GM23248 (cell line): ENCODE measurements around the gene SNTN. TPM values are rescaled to one million over a fixed set of nuclear protein-coding genes. Genes with fewer than 3 reads are reported as not detected.

ENCODE experiments used
- DNase-seq: peaks from one replicate; pipeline ENCODE4 v3.0.0-alpha.2; 2015
- H2AFZ ChIP-seq: fragments of 200-600 bp; sonication (generic); 2 replicates; pipeline ENCODE4 v1.6.1; 2016; ENCODE audit warnings: antibody characterized with exemption
- H3F3A ChIP-seq: fragments of 200-600 bp; sonication (generic); 2 replicates; pipeline ENCODE4 v1.6.1; 2016; ENCODE audit warnings: mild to moderate bottlenecking, antibody characterized with exemption, mixed run types; ENCODE audit not compliant: insufficient read depth
- H3K27ac ChIP-seq: fragments of 200-600 bp; sonication (generic); 2 replicates; pipeline ENCODE4 v1.5.1; 2016; ENCODE audit warnings: mild to moderate bottlenecking
- H3K27me3 ChIP-seq: fragments of 200-600 bp; sonication (generic); replicated peaks from 2 replicates; pipeline ENCODE4 v1.6.1; 2016; ENCODE audit warnings: mild to moderate bottlenecking; ENCODE audit not compliant: insufficient read depth
- H3K36me3 ChIP-seq: fragments of 200-600 bp; sonication (generic); 2 replicates; pipeline ENCODE4 v1.6.1; 2016; ENCODE audit warnings: low read depth, mild to moderate bottlenecking
- H3K4me1 ChIP-seq: fragments of 200-600 bp; sonication (generic); 2 replicates; pipeline ENCODE4 v1.6.1; 2016; ENCODE audit warnings: mild to moderate bottlenecking; ENCODE audit not compliant: insufficient read depth
- H3K4me2 ChIP-seq: fragments of 200-600 bp; sonication (generic); one replicate; pipeline ENCODE4 v1.6.1; 2016; ENCODE audit warnings: mild to moderate bottlenecking; ENCODE audit not compliant: unreplicated experiment
- H3K4me3 ChIP-seq: fragments of 200-600 bp; sonication (generic); 2 replicates; pipeline ENCODE4 v1.5.1; 2016; ENCODE audit warnings: mild to moderate bottlenecking
- H3K79me2 ChIP-seq: fragments of 200-600 bp; sonication (generic); 2 replicates; pipeline ENCODE4 v1.6.1; 2016; ENCODE audit warnings: mild to moderate bottlenecking; ENCODE audit not compliant: insufficient read depth
- H3K9ac ChIP-seq: fragments of 200-600 bp; sonication (generic); 2 replicates; pipeline ENCODE4 v1.6.1; 2016; ENCODE audit warnings: mild to moderate bottlenecking
- H3K9me2 ChIP-seq: fragments of 200-600 bp; sonication (generic); 2 replicates; pipeline ENCODE4 v1.6.1; 2016; ENCODE audit warnings: mixed run types, mild to moderate bottlenecking, moderate library complexity; ENCODE audit not compliant: insufficient read depth
- H3K9me3 ChIP-seq: fragments of 200-600 bp; sonication (generic); one replicate; pipeline ENCODE4 v1.6.1; 2017; ENCODE audit warnings: low read depth
- H4K20me1 ChIP-seq: fragments of 200-600 bp; sonication (generic); 2 replicates; pipeline ENCODE4 v1.6.0; 2016; ENCODE audit not compliant: insufficient read depth
- EZH2 ChIP-seq: fragments of 200-600 bp; sonication (generic); IDR thresholded peaks from 2 replicates; pipeline ENCODE4 v1.6.1; 2018; ENCODE audit warnings: antibody characterized with exemption, mild to moderate bottlenecking; ENCODE audit not compliant: insufficient read depth, poor library complexity, severe bottlenecking
- EZH2phosphoT487 ChIP-seq: fragments of 200-600 bp; sonication (generic); IDR thresholded peaks from 2 replicates; pipeline ENCODE4 v1.6.1; 2018; ENCODE audit warnings: antibody characterized with exemption, moderate library complexity, mild to moderate bottlenecking, low read depth; ENCODE audit not compliant: insufficient read depth
- WGBS, 2 experiments: methylation state at CpG; one replicate each; pipeline ENCODE4 v1.1.6; 2015 to 2017; ENCODE audit warnings: low lambda C conversion rate in 2 of 2, low coverage in 1 of 2; ENCODE audit errors: missing lambda C conversion rate in 2 of 2; 5-methylcytosine and 5-hydroxymethylcytosine counted together
- in situ Hi-C: fragments of 300-500 bp; cut with MboI; formaldehyde crosslinking; loops from 2 replicates; pipeline ENCODE4 v1.15.0; 2020
- polyA plus RNA-seq: library from polyadenylated mRNA; unstranded; fragments of >200 nt; fragmentation: Nextera tagmentation; extraction: Ambion mirVana; gene quantifications from 2 replicates; pipeline ENCODE4 v1.2.1, GENCODE V29; 2016
- total RNA-seq: library from RNA; depleted of rRNA; stranded (reverse); fragments of >200 nt; shearing (Covaris generic); gene quantifications from 2 replicates; pipeline ENCODE4 v1.2.3, GENCODE V29; 2014; rRNA removed

SNTN gene
- total and polyA plus RNA-seq, 2 experiments from 2014 or later, result not detected

GRCh38 chr3:63706321-63707085 lies 54.0 kb downstream of the SNTN start:
- H3K27ac ChIP-seq, result peak overlapping the region; percentile 13; the same call in 1 of the 2 replicates
- H3K9ac ChIP-seq, result no peak overlapping the region
- peak; percentile 62 for DNase-seq
- peaks cover 31% of the 10 kb centered on the region for H3F3A ChIP-seq
- H2AFZ ChIP-seq, result peak overlapping the region; percentile 57; the same call in 1 of the 2 replicates
- no peaks in the 10 kb centered on the region; the same call in 1 of the 2 replicates for H3K9me2 ChIP-seq
- no peaks in the 10 kb centered on the region for H3K79me2 ChIP-seq
- no peaks in the 10 kb centered on the region for H3K36me3 ChIP-seq
- 24 to 30% methylated on average over 4 of the region's 4 CpGs for WGBS, 2 experiments
- H3K4me1 ChIP-seq, result peaks cover 35% of the 10 kb centered on the region
- in situ Hi-C loops, result no loop called here
- no peaks in the 10 kb centered on the region for H3K27me3 ChIP-seq
- H3K4me2 ChIP-seq, result peak overlapping the region; percentile 6
- TF ChIP-seq EZH2phosphoT487, result no peak
- no peak for TF ChIP-seq EZH2
- no peaks in the 10 kb centered on the region for H4K20me1 ChIP-seq
- H3K9me3 ChIP-seq, result no peaks in the 10 kb centered on the region
- H3K4me3 ChIP-seq, result no peak overlapping the region

- Histone ChIP-seq H3K79me2 (no peaks in the 10 kb centered on the region), H3K36me3 (no peaks in the 10 kb centered on the region), H3K4me3 (no peak overlapping the region), H3K27me3 (no peaks in the 10 kb centered on the region), H3K9me2 (no peaks in the 10 kb centered on the region; the same call in 1 of the 2 replicates), H3K4me2 (no peak overlapping the region), H3K4me1 (peaks cover 35% of the 10 kb centered on the region), H3K9ac (no peak overlapping the region), H4K20me1 (no peaks in the 10 kb centered on the region), H3K9me3 (no peaks in the 10 kb centered on the region), H2AFZ (peak overlapping the region; percentile 57), H3F3A (peaks cover 31% of the 10 kb centered on the region), H3K27ac (no peak overlapping the region)
- in situ Hi-C loops, result no loop called here
- WGBS, 2 experiments, result 96 to 97% methylated on average over 1 of the region's 1 CpG
- no peak for DNase-seq
- TF ChIP-seq EZH2 (no peak), EZH2phosphoT487 (no peak)
These were observed 55.3 kb downstream of the SNTN start for GRCh38 chr3:63707731-63708130.

- WGBS, 2 experiments, result 83 to 88% methylated on average over 3 of the region's 3 CpGs
- no peaks in the 10 kb centered on the region for H4K20me1 ChIP-seq
- H3F3A ChIP-seq, result peaks cover 31% of the 10 kb centered on the region
- in situ Hi-C loops, result no loop called here
- no peak overlapping the region for H3K4me2 ChIP-seq
- H2AFZ ChIP-seq, result no peak overlapping the region
- TF ChIP-seq EZH2 (no peak), EZH2phosphoT487 (no peak)
- no peaks in the 10 kb centered on the region for H3K27me3 ChIP-seq
- H3K36me3 ChIP-seq, result no peaks in the 10 kb centered on the region
- peaks cover 33% of the 10 kb centered on the region for H3K4me1 ChIP-seq
- H3K79me2 ChIP-seq, result no peaks in the 10 kb centered on the region
- H3K9me3 ChIP-seq, result no peaks in the 10 kb centered on the region
- no peak for DNase-seq
- no peaks in the 10 kb centered on the region; the same call in 1 of the 2 replicates for H3K9me2 ChIP-seq
- no peak overlapping the region for H3K9ac ChIP-seq
- H3K4me3 ChIP-seq, result no peak overlapping the region
- H3K27ac ChIP-seq, result no peak overlapping the region
These were observed 57.1 kb downstream of the SNTN start for GRCh38 chr3:63709576-63709975.

Other genes with a start within 250 kb of the SNTN start
- not detected in 2 replicates for gene C3orf49, start 166.6 kb downstream of the SNTN start, total RNA-seq
- not detected in 2 replicates for gene C3orf49, start 166.6 kb downstream of the SNTN start, polyA plus RNA-seq
- 54.8 and 71.7 TPM in 2 replicates for gene THOC7, start 211.1 kb downstream of the SNTN start, total RNA-seq
- 93.8 and 103 TPM in 2 replicates for gene THOC7, start 211.1 kb downstream of the SNTN start, polyA plus RNA-seq
- gene ATXN7, start 211.2 kb downstream of the SNTN start, total RNA-seq, result 3.9 and 6.6 TPM in 2 replicates
- 1.8 and 2.4 TPM in 2 replicates for gene ATXN7, start 211.2 kb downstream of the SNTN start, polyA plus RNA-seq